KMS-11 (cell line): ENCODE measurements around the gene DLGAP1.

ENCODE experiments used
- H2AFZ ChIP-seq: fragments of 200-600 bp; sonication (generic); 2 replicates; pipeline ENCODE4 v1.6.1; 2016; ENCODE audit warnings: antibody characterized with exemption, mixed run types, low read depth
- H3K27ac ChIP-seq: fragments of 200-600 bp; sonication (generic); 2 replicates; pipeline ENCODE4 v1.6.1; 2016; ENCODE audit warnings: mild to moderate bottlenecking, mixed run types
- H3K27me3 ChIP-seq: fragments of 200-600 bp; sonication (generic); 2 replicates; pipeline ENCODE4 v1.6.1; 2017; ENCODE audit warnings: mild to moderate bottlenecking, low read depth, mixed run types, moderate library complexity; ENCODE audit not compliant: insufficient read depth
- H3K36me3 ChIP-seq: fragments of 200-600 bp; sonication (generic); 2 replicates; pipeline ENCODE4 v1.6.1; 2017; ENCODE audit warnings: mild to moderate bottlenecking, mixed run types; ENCODE audit not compliant: insufficient read depth
- H3K4me1 ChIP-seq: fragments of 200-600 bp; sonication (generic); 2 replicates; pipeline ENCODE4 v1.6.1; 2016; ENCODE audit warnings: mild to moderate bottlenecking, low read depth, mixed run types; ENCODE audit not compliant: poor library complexity, severe bottlenecking
- H3K4me2 ChIP-seq: fragments of 200-600 bp; sonication (generic); 2 replicates; pipeline ENCODE4 v1.7.0; 2016; ENCODE audit warnings: mild to moderate bottlenecking, mixed run types
- H3K4me3 ChIP-seq: fragments of 200-600 bp; sonication (generic); IDR thresholded peaks from 2 replicates; pipeline ENCODE4 v1.6.1; 2017; ENCODE audit warnings: low read depth, low read length, mixed read lengths; ENCODE audit not compliant: insufficient read depth
- H3K79me2 ChIP-seq: fragments of 200-600 bp; sonication (generic); 2 replicates; pipeline ENCODE4 v1.6.1; 2016; ENCODE audit warnings: low read depth, mixed run types; ENCODE audit not compliant: insufficient read depth
- H3K9ac ChIP-seq: fragments of 200-600 bp; sonication (generic); 2 replicates; pipeline ENCODE4 v1.6.1; 2016; ENCODE audit warnings: mild to moderate bottlenecking, mixed run types
- H4K20me1 ChIP-seq: fragments of 200-600 bp; sonication (generic); 2 replicates; pipeline ENCODE4 v1.6.1; 2016; ENCODE audit warnings: mild to moderate bottlenecking, mixed run types; ENCODE audit not compliant: insufficient read depth
- CTCF ChIP-seq: fragments of 200-600 bp; sonication (generic); conservative IDR thresholded peaks from 2 replicates; pipeline ENCODE4 v1.6.1; 2017; ENCODE audit warnings: low read depth, mild to moderate bottlenecking, antibody characterized with exemption, low read length, moderate library complexity, mixed read lengths

Gene DLGAP1

DNA sequence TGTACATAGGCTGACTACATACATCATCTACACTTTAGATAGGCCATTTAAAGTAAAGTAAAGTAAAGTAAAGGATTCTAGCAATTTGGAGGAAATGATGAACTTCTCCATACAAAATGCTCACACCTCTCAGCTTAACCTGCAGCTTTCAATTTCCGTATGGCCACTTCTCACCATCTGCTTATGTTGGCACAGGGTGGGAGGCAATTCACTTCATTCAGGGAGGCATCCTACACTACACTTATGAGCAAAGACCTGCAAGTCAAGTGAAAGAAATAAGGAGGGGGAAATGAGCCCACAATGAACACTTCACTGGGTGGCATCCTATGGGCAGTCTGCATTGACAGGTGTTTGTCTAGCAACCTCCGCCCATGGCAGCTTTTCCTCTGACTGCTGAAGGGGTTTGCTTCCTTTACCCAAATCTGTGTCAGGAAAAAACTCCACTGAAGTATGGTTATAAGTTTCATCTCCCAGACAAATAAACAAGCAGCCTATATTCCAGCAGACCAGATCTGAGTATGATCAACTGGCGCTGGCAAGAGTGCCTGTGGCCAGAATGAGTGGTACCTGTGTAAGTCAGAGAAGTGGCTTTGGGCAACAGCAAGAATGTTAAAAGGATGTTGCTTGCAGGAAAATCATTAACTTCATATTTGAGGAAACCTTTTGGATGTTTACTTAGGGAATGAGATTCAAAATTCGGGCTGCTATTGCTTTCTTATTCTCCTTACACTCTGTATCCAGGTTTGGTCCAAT lies 556.1 kb downstream of the DLGAP1 start:
- Histone ChIP-seq H3K27me3 (no peaks in the 10 kb centered on the region), H3K4me2 (no peak overlapping the region), H3K27ac (no peak overlapping the region), H4K20me1 (no peaks in the 10 kb centered on the region), H3K36me3 (no peaks in the 10 kb centered on the region), H3K4me1 (no peaks in the 10 kb centered on the region), H3K4me3 (no peak overlapping the region), H3K79me2 (no peaks in the 10 kb centered on the region), H3K9ac (no peak overlapping the region), H2AFZ (no peak overlapping the region)
- no peak for TF ChIP-seq CTCF

DNA sequence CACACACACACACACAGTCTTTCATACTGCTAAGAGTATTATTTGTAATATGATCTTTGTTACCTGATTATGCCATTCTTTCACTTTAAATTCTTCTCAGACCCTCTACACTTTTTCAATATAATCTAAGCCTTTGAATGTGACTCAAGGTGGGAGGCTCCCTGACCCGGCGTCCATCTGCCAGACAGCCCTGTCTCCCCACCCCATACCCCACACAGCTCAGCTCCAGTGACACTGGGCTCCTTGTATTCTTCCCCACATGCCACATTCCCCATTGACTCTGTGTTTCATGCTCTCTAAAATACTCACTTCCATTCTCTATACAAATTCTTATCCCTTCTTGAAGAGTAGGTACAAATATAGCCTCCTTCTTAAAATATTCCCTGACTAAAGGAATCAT lies 563.0 kb downstream of the DLGAP1 start:
- H4K20me1 ChIP-seq = no peaks in the 10 kb centered on the region
- H3K27me3 ChIP-seq = no peaks in the 10 kb centered on the region
- no peak overlapping the region for H2AFZ ChIP-seq
- no peaks in the 10 kb centered on the region for H3K4me1 ChIP-seq
- TF ChIP-seq CTCF = no peak
- no peak overlapping the region for H3K27ac ChIP-seq
- no peaks in the 10 kb centered on the region for H3K36me3 ChIP-seq
- no peak overlapping the region for H3K9ac ChIP-seq
- H3K79me2 ChIP-seq = no peaks in the 10 kb centered on the region
- no peak overlapping the region for H3K4me3 ChIP-seq
- no peak overlapping the region for H3K4me2 ChIP-seq

DNA sequence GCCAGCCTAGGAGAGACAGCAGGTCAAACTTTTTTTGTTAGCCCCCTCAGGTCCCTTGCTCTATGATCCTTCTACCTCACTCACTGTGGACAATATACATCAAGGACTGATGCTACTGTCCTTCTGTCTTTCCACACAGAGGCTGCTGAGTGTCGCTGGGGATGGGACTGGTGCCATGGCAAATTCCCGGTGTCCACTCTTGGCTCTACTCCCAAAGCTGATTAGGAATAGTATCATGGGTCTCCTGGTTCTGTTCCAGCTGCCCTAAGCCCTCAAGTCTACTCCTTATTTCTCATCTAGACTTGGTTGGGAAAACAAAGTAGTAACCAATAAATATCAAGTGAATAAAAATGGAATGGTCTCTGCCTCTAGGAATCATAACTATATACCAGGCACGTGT lies 563.9 kb downstream of the DLGAP1 start:
- H3K27ac ChIP-seq = no peak overlapping the region
- H2AFZ ChIP-seq = no peak overlapping the region
- no peaks in the 10 kb centered on the region for H3K27me3 ChIP-seq
- H3K4me1 ChIP-seq = no peaks in the 10 kb centered on the region
- H3K4me2 ChIP-seq = no peak overlapping the region
- H3K9ac ChIP-seq = no peak overlapping the region
- H4K20me1 ChIP-seq = no peaks in the 10 kb centered on the region
- TF ChIP-seq CTCF = no peak
- no peak overlapping the region for H3K4me3 ChIP-seq
- no peaks in the 10 kb centered on the region for H3K36me3 ChIP-seq
- H3K79me2 ChIP-seq = no peaks in the 10 kb centered on the region

- Histone ChIP-seq H3K4me2 (no peak overlapping the region), H3K27me3 (no peaks in the 10 kb centered on the region), H3K4me3 (no peak overlapping the region), H4K20me1 (no peaks in the 10 kb centered on the region), H3K9ac (no peak overlapping the region), H3K36me3 (no peaks in the 10 kb centered on the region), H2AFZ (no peak overlapping the region), H3K79me2 (no peaks in the 10 kb centered on the region), H3K4me1 (no peaks in the 10 kb centered on the region), H3K27ac (no peak overlapping the region)
- no peak for TF ChIP-seq CTCF
These were observed 565.3 kb downstream of the DLGAP1 start for GRCh38 chr18:3889803-3890202.
